ENCODE measurements around the gene OGG1.

OGG1 gene

DNA sequence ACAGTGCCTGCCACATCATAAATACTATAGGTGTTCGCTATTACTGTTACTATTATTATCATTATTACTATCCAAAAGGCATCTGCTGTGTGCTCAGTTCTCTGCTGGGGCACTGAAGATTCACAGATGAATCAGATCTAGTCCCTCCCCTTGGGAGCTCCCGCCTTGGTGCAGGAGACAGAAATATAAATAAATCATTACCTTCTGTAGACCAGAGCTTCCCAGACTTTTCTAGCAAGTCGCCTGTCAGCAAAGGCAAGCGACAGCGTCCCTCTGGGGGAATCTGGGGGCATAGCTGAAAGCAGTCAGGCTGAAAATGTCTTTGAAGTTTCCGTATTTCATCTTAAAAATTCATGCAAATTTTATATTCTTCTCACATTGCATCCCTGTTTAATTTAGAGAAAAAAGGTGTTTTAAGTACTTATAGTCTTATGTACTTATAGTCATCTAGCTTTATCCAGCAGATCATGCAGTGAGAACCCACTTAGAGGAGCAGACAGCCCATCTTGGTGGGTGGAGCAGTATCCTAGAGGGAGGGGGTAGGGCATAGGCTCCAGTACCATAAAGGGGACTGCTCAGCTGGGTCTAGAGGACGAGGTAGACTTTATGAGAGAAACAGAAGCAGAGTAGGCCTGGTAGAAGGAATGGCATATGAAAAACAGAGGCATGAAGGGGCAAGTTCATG is 28.6 kb upstream of the OGG1 start:
- H3K27me3 ChIP-seq (ENCODE audit: control insufficient read depth in 3 of 3, insufficient read depth in 3 of 3, low read depth in 1 of 3, low read length in 3 of 3), result peaks cover 0 to 3% (median 0%) of the 10 kb centered on the region in 3 experiments
- no peak overlapping the region for H2BK120ac ChIP-seq (ENCODE audit: low read depth, low read length)
- H3K4me2 ChIP-seq (ENCODE audit: insufficient read depth, low read length, poor library complexity, severe bottlenecking), result no peak overlapping the region
- no peak overlapping the region for H3K4me3 ChIP-seq (ENCODE audit: low read length in 2 of 2)
- H2BK5ac ChIP-seq (ENCODE audit: low read length), result no peak overlapping the region
- peak overlapping the region; percentile 45 for H2AFZ ChIP-seq (ENCODE audit: low read length)
- no peak overlapping the region for H3K18ac ChIP-seq (ENCODE audit: low read length)
- no peak overlapping the region for H3K4ac ChIP-seq (ENCODE audit: low read length)
- H3K36me3 ChIP-seq (replicated peaks in 1 of 2; ENCODE audit: control insufficient read depth in 2 of 2, insufficient read depth in 2 of 2, low read length in 2 of 2), result no peaks in the 10 kb centered on the region
- H2BK15ac ChIP-seq (ENCODE audit: low read length), result no peak overlapping the region
- H4K8ac ChIP-seq (ENCODE audit: low read depth, low read length), result no peak overlapping the region
- no peak overlapping the region for H4K91ac ChIP-seq (ENCODE audit: low read depth, low read length, poor library complexity)
- no peak overlapping the region for H3K23ac ChIP-seq (ENCODE audit: low read depth, low read length, poor library complexity)
- H2BK12ac ChIP-seq (ENCODE audit: low read length), result no peak overlapping the region
- no CpG with 5 or more reads among the region's 7 CpGs for WGBS, 2 donors (ENCODE audit: extremely low coverage in 2 of 2, insufficient read length in 2 of 2, insufficient replicate concordance in 1 of 2)
- no peak overlapping the region for H3K14ac ChIP-seq (ENCODE audit: low read length)
- peaks cover 0 to 4% of the 10 kb centered on the region in 2 donors for H3K4me1 ChIP-seq (ENCODE audit: control insufficient read depth in 2 of 2, insufficient read depth in 1 of 2, low read depth in 1 of 2, low read length in 2 of 2)
- H2AK5ac ChIP-seq (ENCODE audit: low read depth, low read length), result no peak overlapping the region
- no peak for DNase-seq (ENCODE audit: low spot score)
- H3K9ac ChIP-seq (ENCODE audit: low read depth, low read length, poor library complexity), result no peak overlapping the region
- H3K79me1 ChIP-seq (ENCODE audit: low read depth, low read length), result no peaks in the 10 kb centered on the region
- H3K9me3 ChIP-seq (replicated peaks in 1 of 2; ENCODE audit: control insufficient read depth in 2 of 2, insufficient read depth in 1 of 2, low read depth in 1 of 2, low read length in 2 of 2), result no peaks in the 10 kb centered on the region
- H3K27ac ChIP-seq (replicated peaks; ENCODE audit: low read length), result no peak overlapping the region

DNA sequence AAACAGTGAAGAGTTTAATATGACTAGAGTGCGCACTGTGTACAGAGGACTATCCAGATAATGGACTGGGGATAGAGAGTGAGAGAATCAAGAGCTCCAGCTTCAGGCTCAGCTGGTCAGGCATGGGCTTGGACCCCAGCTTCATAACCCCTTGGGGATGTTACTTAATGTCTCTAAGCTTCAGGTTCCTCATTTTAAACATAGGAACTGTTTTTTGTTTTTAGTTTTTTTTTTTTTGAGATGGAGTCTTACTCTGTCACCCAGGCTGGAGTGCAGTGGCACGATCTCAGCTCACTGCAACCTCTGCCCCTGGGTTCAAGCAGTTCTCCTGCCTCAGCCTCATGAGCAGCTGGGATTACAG is 28.1 kb upstream of the OGG1 start:
- DNase-seq (ENCODE audit: low spot score), result no peak
- Histone ChIP-seq H2BK5ac (ENCODE audit: low read length) (no peak overlapping the region), H3K27ac (replicated peaks; ENCODE audit: low read length) (no peak overlapping the region), H3K4ac (ENCODE audit: low read length) (no peak overlapping the region), H2AK5ac (ENCODE audit: low read depth, low read length) (no peak overlapping the region), H2BK120ac (ENCODE audit: low read depth, low read length) (no peak overlapping the region), H3K79me1 (ENCODE audit: low read depth, low read length) (no peaks in the 10 kb centered on the region), H3K4me3 (ENCODE audit: low read length in 2 of 2) (no peak overlapping the region), H3K9me3 (replicated peaks in 1 of 2; ENCODE audit: control insufficient read depth in 2 of 2, insufficient read depth in 1 of 2, low read depth in 1 of 2, low read length in 2 of 2) (no peaks in the 10 kb centered on the region), H3K23ac (ENCODE audit: low read depth, low read length, poor library complexity) (no peak overlapping the region), H2BK15ac (ENCODE audit: low read length) (no peak overlapping the region), H3K36me3 (replicated peaks in 1 of 2; ENCODE audit: control insufficient read depth in 2 of 2, insufficient read depth in 2 of 2, low read length in 2 of 2) (no peaks in the 10 kb centered on the region), H3K27me3 (ENCODE audit: control insufficient read depth in 3 of 3, insufficient read depth in 3 of 3, low read depth in 1 of 3, low read length in 3 of 3) (peaks cover 0 to 2% (median 0%) of the 10 kb centered on the region in 3 experiments), H3K4me2 (ENCODE audit: insufficient read depth, low read length, poor library complexity, severe bottlenecking) (no peak overlapping the region), H3K4me1 (ENCODE audit: control insufficient read depth in 2 of 2, insufficient read depth in 1 of 2, low read depth in 1 of 2, low read length in 2 of 2) (peaks cover 0 to 4% of the 10 kb centered on the region in 2 donors), H3K9ac (ENCODE audit: low read depth, low read length, poor library complexity) (no peak overlapping the region), H3K14ac (ENCODE audit: low read length) (no peak overlapping the region), H4K91ac (ENCODE audit: low read depth, low read length, poor library complexity) (no peak overlapping the region), H2BK12ac (ENCODE audit: low read length) (no peak overlapping the region), H4K8ac (ENCODE audit: low read depth, low read length) (no peak overlapping the region), H2AFZ (ENCODE audit: low read length) (peak overlapping the region; percentile 45), H3K18ac (ENCODE audit: low read length) (no peak overlapping the region)
- no CpG with 5 or more reads among the region's 2 CpGs for WGBS, 2 donors (ENCODE audit: extremely low coverage in 2 of 2, insufficient read length in 2 of 2, insufficient replicate concordance in 1 of 2)

DNA sequence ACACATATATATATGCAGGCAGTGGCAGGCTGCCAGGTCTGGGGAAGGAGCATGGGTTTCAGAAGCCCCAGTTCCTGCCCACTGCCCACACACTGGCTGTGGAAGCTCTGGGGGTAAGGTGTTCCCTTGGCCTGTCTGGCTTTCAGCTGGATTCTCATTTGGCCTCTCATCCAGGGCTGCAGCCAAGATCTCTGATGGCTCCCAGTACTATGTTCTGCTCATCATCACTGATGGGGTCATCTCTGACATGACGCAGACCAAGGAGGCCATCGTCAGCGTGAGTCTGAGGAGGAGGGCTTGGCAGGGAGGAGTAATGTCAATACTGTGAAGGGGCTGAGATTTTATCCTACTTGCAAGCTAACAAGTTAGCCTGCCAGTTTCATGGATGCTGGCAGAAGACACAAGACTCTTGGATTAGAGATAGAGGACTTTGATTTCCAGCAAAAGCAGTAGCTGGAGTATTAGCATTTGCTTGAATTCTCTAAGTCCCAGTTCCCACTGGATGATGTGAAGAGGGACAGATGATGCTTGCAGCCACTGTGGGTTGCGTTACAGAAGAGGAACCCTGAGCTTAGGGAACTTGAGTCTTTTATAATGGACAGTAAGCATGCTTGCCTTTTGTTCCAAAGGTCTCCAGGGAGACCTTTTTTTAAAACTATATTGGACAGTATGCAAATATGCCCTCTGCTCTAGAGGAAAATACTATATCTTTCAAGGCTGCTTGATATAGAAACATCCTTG is 23.8 kb upstream of the OGG1 start:
- peaks cover 0 to 7% (median 0%) of the 10 kb centered on the region in 3 experiments for H3K27me3 ChIP-seq (ENCODE audit: control insufficient read depth in 3 of 3, insufficient read depth in 3 of 3, low read depth in 1 of 3, low read length in 3 of 3)
- no peak overlapping the region for H2AFZ ChIP-seq (ENCODE audit: low read length)
- H4K91ac ChIP-seq (ENCODE audit: low read depth, low read length, poor library complexity), result no peak overlapping the region
- no peak overlapping the region for H2BK12ac ChIP-seq (ENCODE audit: low read length)
- no peak overlapping the region for H2BK15ac ChIP-seq (ENCODE audit: low read length)
- H3K4ac ChIP-seq (ENCODE audit: low read length), result no peak overlapping the region
- no peak overlapping the region for H2AK5ac ChIP-seq (ENCODE audit: low read depth, low read length)
- no peak overlapping the region for H4K8ac ChIP-seq (ENCODE audit: low read depth, low read length)
- H3K36me3 ChIP-seq (replicated peaks in 1 of 2; ENCODE audit: control insufficient read depth in 2 of 2, insufficient read depth in 2 of 2, low read length in 2 of 2), result no peaks in the 10 kb centered on the region
- H3K4me1 ChIP-seq (ENCODE audit: control insufficient read depth in 2 of 2, insufficient read depth in 1 of 2, low read depth in 1 of 2, low read length in 2 of 2), result peaks cover under 1 to 4% of the 10 kb centered on the region in 2 donors
- DNase-seq (ENCODE audit: low spot score), result no peak
- H3K14ac ChIP-seq (ENCODE audit: low read length), result no peak overlapping the region
- no peaks in the 10 kb centered on the region for H3K79me1 ChIP-seq (ENCODE audit: low read depth, low read length)
- no peak overlapping the region for H3K9ac ChIP-seq (ENCODE audit: low read depth, low read length, poor library complexity)
- no peak overlapping the region for H2BK5ac ChIP-seq (ENCODE audit: low read length)
- no peak overlapping the region for H3K18ac ChIP-seq (ENCODE audit: low read length)
- H3K27ac ChIP-seq (replicated peaks; ENCODE audit: low read length), result no peak overlapping the region
- no peak overlapping the region for H3K4me2 ChIP-seq (ENCODE audit: insufficient read depth, low read length, poor library complexity, severe bottlenecking)
- no peak overlapping the region for H3K23ac ChIP-seq (ENCODE audit: low read depth, low read length, poor library complexity)
- no peak overlapping the region for H3K4me3 ChIP-seq (ENCODE audit: low read length in 2 of 2)
- H2BK120ac ChIP-seq (ENCODE audit: low read depth, low read length), result no peak overlapping the region
- WGBS, 2 donors (ENCODE audit: extremely low coverage in 2 of 2, insufficient read length in 2 of 2, insufficient replicate concordance in 1 of 2), result no CpG with 5 or more reads among the region's 4 CpGs
- no peaks in the 10 kb centered on the region for H3K9me3 ChIP-seq (replicated peaks in 1 of 2; ENCODE audit: control insufficient read depth in 2 of 2, insufficient read depth in 1 of 2, low read depth in 1 of 2, low read length in 2 of 2)

DNA sequence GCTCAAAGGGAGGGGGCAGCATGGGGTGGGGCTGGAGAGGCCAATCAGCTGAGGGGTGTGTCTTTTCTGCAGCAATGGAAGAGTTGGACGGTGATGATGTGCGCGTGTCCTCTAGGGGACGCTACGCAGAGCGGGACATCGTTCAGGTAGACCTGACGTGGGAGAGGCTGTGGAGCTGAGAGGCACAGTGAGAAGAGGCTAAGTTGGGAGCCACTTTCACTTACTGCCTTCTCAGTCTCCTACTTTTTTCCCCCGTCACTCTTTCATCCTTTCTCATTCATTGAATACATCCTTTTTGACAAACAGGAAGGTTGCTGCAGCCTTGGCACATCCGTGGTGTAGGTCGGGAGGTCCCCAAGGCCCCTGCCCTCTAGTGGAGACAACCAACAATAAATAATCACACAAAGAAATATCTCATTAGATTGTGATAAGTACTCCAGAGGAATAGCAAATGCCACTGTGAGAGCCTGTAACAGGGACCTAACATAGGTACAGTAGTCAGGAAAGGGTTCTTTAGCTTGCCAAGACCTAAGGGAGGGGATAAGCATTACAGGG is 22.6 kb upstream of the OGG1 start:
- Histone ChIP-seq H3K4ac (ENCODE audit: low read length) (no peak overlapping the region), H2AFZ (ENCODE audit: low read length) (peak overlapping the region; percentile 19), H3K9me3 (replicated peaks in 1 of 2; ENCODE audit: control insufficient read depth in 2 of 2, insufficient read depth in 1 of 2, low read depth in 1 of 2, low read length in 2 of 2) (no peaks in the 10 kb centered on the region), H3K27ac (replicated peaks; ENCODE audit: low read length) (no peak overlapping the region), H2AK5ac (ENCODE audit: low read depth, low read length) (no peak overlapping the region), H2BK120ac (ENCODE audit: low read depth, low read length) (no peak overlapping the region), H3K36me3 (replicated peaks in 1 of 2; ENCODE audit: control insufficient read depth in 2 of 2, insufficient read depth in 2 of 2, low read length in 2 of 2) (no peaks in the 10 kb centered on the region), H2BK5ac (ENCODE audit: low read length) (no peak overlapping the region), H3K14ac (ENCODE audit: low read length) (no peak overlapping the region), H3K18ac (ENCODE audit: low read length) (no peak overlapping the region), H3K9ac (ENCODE audit: low read depth, low read length, poor library complexity) (no peak overlapping the region), H3K23ac (ENCODE audit: low read depth, low read length, poor library complexity) (no peak overlapping the region), H4K8ac (ENCODE audit: low read depth, low read length) (no peak overlapping the region), H3K4me3 (ENCODE audit: low read length in 2 of 2) (no peak overlapping the region), H3K27me3 (ENCODE audit: control insufficient read depth in 3 of 3, insufficient read depth in 3 of 3, low read depth in 1 of 3, low read length in 3 of 3) (peaks cover 0 to 7% (median 0%) of the 10 kb centered on the region in 3 experiments), H3K4me1 (ENCODE audit: control insufficient read depth in 2 of 2, insufficient read depth in 1 of 2, low read depth in 1 of 2, low read length in 2 of 2) (peaks cover 0 to 4% of the 10 kb centered on the region in 2 donors), H3K4me2 (ENCODE audit: insufficient read depth, low read length, poor library complexity, severe bottlenecking) (peak overlapping the region; percentile 21), H2BK15ac (ENCODE audit: low read length) (no peak overlapping the region), H4K91ac (ENCODE audit: low read depth, low read length, poor library complexity) (no peak overlapping the region), H3K79me1 (ENCODE audit: low read depth, low read length) (peaks cover 4% of the 10 kb centered on the region), H2BK12ac (ENCODE audit: low read length) (no peak overlapping the region)
- no peak for DNase-seq (ENCODE audit: low spot score)
- no CpG with 5 or more reads among the region's 11 CpGs for WGBS, 2 donors (ENCODE audit: extremely low coverage in 2 of 2, insufficient read length in 2 of 2, insufficient replicate concordance in 1 of 2)

All from neuronal stem cell (in vitro differentiated cells).